ENCODE data around the gene FLT1.

- no peak for TF ChIP-seq POLR2A (IDR thresholded peaks at IDR 0.05; ENCODE audit: borderline replicate concordance, extremely low read depth, insufficient read depth, insufficient read length)
- no peak for TF ChIP-seq POLR2AphosphoS5 (IDR thresholded peaks at IDR 0.05; ENCODE audit: low read depth, low read length)
- TF ChIP-seq EZH2 (IDR thresholded peaks at IDR 0.05): no peak
- TF ChIP-seq, protein P1, sequence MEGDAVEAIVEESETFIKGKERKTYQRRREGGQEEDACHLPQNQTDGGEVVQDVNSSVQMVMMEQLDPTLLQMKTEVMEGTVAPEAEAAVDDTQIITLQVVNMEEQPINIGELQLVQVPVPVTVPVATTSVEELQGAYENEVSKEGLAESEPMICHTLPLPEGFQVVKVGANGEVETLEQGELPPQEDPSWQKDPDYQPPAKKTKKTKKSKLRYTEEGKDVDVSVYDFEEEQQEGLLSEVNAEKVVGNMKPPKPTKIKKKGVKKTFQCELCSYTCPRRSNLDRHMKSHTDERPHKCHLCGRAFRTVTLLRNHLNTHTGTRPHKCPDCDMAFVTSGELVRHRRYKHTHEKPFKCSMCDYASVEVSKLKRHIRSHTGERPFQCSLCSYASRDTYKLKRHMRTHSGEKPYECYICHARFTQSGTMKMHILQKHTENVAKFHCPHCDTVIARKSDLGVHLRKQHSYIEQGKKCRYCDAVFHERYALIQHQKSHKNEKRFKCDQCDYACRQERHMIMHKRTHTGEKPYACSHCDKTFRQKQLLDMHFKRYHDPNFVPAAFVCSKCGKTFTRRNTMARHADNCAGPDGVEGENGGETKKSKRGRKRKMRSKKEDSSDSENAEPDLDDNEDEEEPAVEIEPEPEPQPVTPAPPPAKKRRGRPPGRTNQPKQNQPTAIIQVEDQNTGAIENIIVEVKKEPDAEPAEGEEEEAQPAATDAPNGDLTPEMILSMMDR (IDR thresholded peaks at IDR 0.05 in 2 of 3, conservative IDR thresholded peaks at IDR 0.05 in 1 of 3; ENCODE audit: borderline replicate concordance in 1 of 3, insufficient read depth in 1 of 3, low read depth in 2 of 3, low read length in 2 of 3): no peak
Observed at GRCh38 chr13:28251466-28251865, 243.5 kb downstream of the FLT1 start.
